Hepatocyte (in vitro differentiated cells): ENCODE data around the gene KRT75. TPM values are rescaled to one million over a fixed set of nuclear protein-coding genes. Genes with fewer than 3 reads are reported as not detected.

Source experiments
- DNase-seq: peaks from one replicate; pipeline ENCODE4 v3.0.0-alpha.2; 2016; ENCODE audit warnings: low spot score
- H2AFZ ChIP-seq: fragments of 200-600 bp; sonication (generic); 2 replicates; pipeline ENCODE4 v1.6.0; 2016; ENCODE audit warnings: antibody characterized with exemption, mild to moderate bottlenecking
- H3K27ac ChIP-seq: fragments of 200-600 bp; sonication (generic); 2 replicates; pipeline ENCODE4 v1.5.1; 2016; ENCODE audit warnings: mild to moderate bottlenecking
- H3K27me3 ChIP-seq: fragments of 200-600 bp; sonication (generic); 2 replicates; pipeline ENCODE4 v1.6.1; 2016
- H3K36me3 ChIP-seq: fragments of 200-600 bp; sonication (generic); replicated peaks from 2 replicates; pipeline ENCODE4 v1.5.1; 2016; ENCODE audit warnings: low read depth; ENCODE audit not compliant: insufficient read depth
- H3K4me1 ChIP-seq: fragments of 200-600 bp; sonication (generic); 2 replicates; pipeline ENCODE4 v1.5.1; 2016; ENCODE audit warnings: mild to moderate bottlenecking, moderate library complexity; ENCODE audit not compliant: insufficient read depth
- H3K4me2 ChIP-seq: fragments of 200-600 bp; sonication (generic); 2 replicates; pipeline ENCODE4 v1.6.0; 2016
- H3K4me3 ChIP-seq: fragments of 200-600 bp; sonication (generic); 2 replicates; pipeline ENCODE4 v1.5.1; 2016; ENCODE audit warnings: mild to moderate bottlenecking
- H3K79me2 ChIP-seq: fragments of 200-600 bp; sonication (generic); 2 replicates; pipeline ENCODE4 v1.6.0; 2017; ENCODE audit warnings: mild to moderate bottlenecking
- H3K9me2 ChIP-seq: fragments of 200-600 bp; sonication (generic); replicated peaks from 2 replicates; pipeline ENCODE4 v1.6.0; 2017; ENCODE audit warnings: mild to moderate bottlenecking; ENCODE audit not compliant: insufficient read depth
- H3K9me3 ChIP-seq: fragments of 200-600 bp; sonication (generic); 2 replicates; pipeline ENCODE4 v1.5.1; 2016; ENCODE audit warnings: low read depth, mild to moderate bottlenecking
- H4K20me1 ChIP-seq: fragments of 200-600 bp; sonication (generic); 2 replicates; pipeline ENCODE4 v1.6.0; 2016; ENCODE audit warnings: mild to moderate bottlenecking; ENCODE audit not compliant: insufficient read depth, poor library complexity, severe bottlenecking
- EZH2 ChIP-seq: fragments of 200-600 bp; sonication (generic); IDR thresholded peaks from 2 replicates; pipeline ENCODE4 v1.6.1; 2016; ENCODE audit warnings: antibody characterized with exemption, mild to moderate bottlenecking, borderline replicate concordance
- EZH2phosphoT487 ChIP-seq: fragments of 200-600 bp; sonication (generic); IDR thresholded peaks from one replicate; pipeline ENCODE4 v1.6.1; 2018; ENCODE audit warnings: antibody characterized with exemption, mild to moderate bottlenecking, low read depth, moderate library complexity; ENCODE audit not compliant: unreplicated experiment, severe bottlenecking
- WGBS: methylation state at CpG from one replicate; pipeline ENCODE4 v1.1.6; 2016; ENCODE audit warnings: low lambda C conversion rate; ENCODE audit errors: missing lambda C conversion rate; 5-methylcytosine and 5-hydroxymethylcytosine counted together
- polyA plus RNA-seq: library from polyadenylated mRNA; unstranded; fragments of >200 nt; fragmentation: Nextera tagmentation; extraction: Ambion mirVana; gene quantifications from 2 replicates; pipeline ENCODE4 v1.2.1, GENCODE V29; 2016
- total RNA-seq: library from RNA; depleted of rRNA; stranded (reverse); fragments of >200 nt; gene quantifications from 2 replicates; pipeline ENCODE4 v1.2.3, GENCODE V29; 2014
- TF ChIP-seq, protein P1 (sequence below): fragments of 200-600 bp; sonication (generic); IDR thresholded peaks from 2 replicates; pipeline ENCODE4 v1.5.1; 2016; ENCODE audit warnings: antibody characterized with exemption, mild to moderate bottlenecking; ENCODE audit not compliant: poor library complexity

KRT75 gene
- not detected in 2 replicates for total RNA-seq
- polyA plus RNA-seq, result not detected in 2 replicates

DNA sequence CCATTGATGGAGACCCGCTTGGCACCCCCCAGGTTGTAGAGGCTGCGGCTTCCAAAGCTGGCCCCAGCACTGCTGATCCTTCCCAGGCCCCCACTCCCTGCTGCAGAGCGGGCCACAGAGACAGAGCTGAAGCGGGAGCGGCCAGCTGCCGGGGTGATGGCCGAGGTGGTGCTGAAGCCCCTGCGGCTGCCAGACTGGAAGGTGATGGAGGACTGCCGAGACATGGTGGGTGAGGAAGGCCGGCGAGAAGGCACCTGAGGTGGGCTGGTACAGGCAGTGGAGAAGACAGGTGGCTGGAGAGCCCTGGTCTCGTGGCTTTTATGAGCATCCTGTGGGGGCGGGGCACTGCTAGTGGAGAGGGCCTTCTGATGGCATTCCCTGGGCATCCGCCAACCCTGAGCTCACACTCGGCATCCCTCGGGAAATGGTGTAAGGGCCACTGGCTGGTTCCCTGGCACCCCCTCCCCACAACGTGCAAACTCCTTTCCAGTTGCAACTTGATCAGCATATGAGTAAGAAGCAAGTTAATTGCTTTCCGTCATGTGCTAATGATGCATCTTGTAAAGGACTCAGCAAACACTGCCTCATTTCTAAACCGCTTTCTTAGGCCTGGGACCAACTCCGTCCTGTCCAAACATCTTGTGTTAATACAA is at the start of gene KRT75:
Gene KRT75, minus strand, starts transcription at position 291 of the 653 bp plus-strand sequence. Its CDS starts 67 bp downstream, at position 224.
- Histone ChIP-seq H3K79me2 (no peaks in the 10 kb centered on the region), H3K27me3 (no peaks in the 10 kb centered on the region), H3K4me2 (no peak within 1 kb of the TSS), H3K4me3 (no peak within 1 kb of the TSS), H4K20me1 (no peaks in the 10 kb centered on the region), H3K9me3 (no peaks in the 10 kb centered on the region), H3K27ac (no peak within 1 kb of the TSS), H2AFZ (no peak within 1 kb of the TSS), H3K36me3 (no peaks in the 10 kb centered on the region), H3K9me2 (no peaks in the 10 kb centered on the region), H3K4me1 (peaks cover 5% of the 10 kb centered on the region)
- WGBS, result 85% methylated on average over 20 of the region's 20 CpGs
- TF ChIP-seq EZH2 (no peak), EZH2phosphoT487 (no peak)
- TF ChIP-seq, protein P1, sequence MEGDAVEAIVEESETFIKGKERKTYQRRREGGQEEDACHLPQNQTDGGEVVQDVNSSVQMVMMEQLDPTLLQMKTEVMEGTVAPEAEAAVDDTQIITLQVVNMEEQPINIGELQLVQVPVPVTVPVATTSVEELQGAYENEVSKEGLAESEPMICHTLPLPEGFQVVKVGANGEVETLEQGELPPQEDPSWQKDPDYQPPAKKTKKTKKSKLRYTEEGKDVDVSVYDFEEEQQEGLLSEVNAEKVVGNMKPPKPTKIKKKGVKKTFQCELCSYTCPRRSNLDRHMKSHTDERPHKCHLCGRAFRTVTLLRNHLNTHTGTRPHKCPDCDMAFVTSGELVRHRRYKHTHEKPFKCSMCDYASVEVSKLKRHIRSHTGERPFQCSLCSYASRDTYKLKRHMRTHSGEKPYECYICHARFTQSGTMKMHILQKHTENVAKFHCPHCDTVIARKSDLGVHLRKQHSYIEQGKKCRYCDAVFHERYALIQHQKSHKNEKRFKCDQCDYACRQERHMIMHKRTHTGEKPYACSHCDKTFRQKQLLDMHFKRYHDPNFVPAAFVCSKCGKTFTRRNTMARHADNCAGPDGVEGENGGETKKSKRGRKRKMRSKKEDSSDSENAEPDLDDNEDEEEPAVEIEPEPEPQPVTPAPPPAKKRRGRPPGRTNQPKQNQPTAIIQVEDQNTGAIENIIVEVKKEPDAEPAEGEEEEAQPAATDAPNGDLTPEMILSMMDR, result no peak
- DNase-seq, result no peak

DNA sequence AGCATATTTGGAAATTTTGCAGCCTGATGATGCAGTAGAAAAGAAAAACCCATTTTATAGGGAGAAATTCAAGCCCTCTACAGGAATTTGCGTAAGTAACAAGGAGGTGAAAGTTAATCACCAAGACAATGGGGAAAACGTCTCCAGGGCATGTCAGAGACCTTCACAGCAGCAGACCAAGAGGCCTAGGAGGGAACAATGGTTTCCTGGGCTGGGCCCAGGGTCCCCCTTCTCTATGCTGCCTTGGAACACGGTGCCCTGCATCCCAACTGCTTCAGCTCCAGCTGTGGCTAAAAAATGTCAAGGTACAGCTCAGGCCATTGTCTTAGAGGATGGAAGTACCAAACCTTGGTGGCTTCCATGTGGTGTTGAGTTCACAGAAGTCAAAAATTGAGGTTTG is 45.9 kb upstream of the KRT75 start:
- TF ChIP-seq EZH2phosphoT487 (no peak), EZH2 (no peak)
- Histone ChIP-seq H3K9me3 (no peaks in the 10 kb centered on the region), H3K4me3 (no peak overlapping the region), H2AFZ (no peak overlapping the region), H3K4me1 (no peaks in the 10 kb centered on the region), H3K4me2 (no peak overlapping the region), H3K27me3 (peaks cover 8% of the 10 kb centered on the region), H3K9me2 (no peaks in the 10 kb centered on the region), H3K79me2 (no peaks in the 10 kb centered on the region), H4K20me1 (no peaks in the 10 kb centered on the region), H3K27ac (no peak overlapping the region), H3K36me3 (no peaks in the 10 kb centered on the region)
- DNase-seq, result no peak
- 50% methylated on average over 3 of the region's 3 CpGs for WGBS

DNA sequence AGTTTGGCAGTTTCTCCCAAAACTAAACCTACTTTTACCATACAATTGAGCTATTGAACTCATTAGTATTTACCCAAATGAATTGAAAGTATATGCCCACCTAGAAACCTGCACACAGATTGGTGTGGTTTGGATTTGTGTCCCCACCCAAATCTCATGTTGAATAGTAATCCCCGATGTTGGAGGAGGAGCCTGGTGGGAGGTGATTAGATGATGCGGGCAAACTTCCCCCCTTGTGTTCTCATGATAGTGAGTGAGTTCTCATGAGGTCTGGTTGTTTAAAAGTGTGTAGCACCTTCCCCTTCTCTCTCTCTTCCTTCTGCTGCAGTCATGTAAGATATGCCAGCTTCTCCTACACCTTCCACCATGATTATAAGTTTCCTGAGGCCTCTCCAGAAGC is 43.5 kb upstream of the KRT75 start:
- TF ChIP-seq, protein P1, result no peak
- TF ChIP-seq EZH2phosphoT487 (no peak), EZH2 (no peak)

DNA sequence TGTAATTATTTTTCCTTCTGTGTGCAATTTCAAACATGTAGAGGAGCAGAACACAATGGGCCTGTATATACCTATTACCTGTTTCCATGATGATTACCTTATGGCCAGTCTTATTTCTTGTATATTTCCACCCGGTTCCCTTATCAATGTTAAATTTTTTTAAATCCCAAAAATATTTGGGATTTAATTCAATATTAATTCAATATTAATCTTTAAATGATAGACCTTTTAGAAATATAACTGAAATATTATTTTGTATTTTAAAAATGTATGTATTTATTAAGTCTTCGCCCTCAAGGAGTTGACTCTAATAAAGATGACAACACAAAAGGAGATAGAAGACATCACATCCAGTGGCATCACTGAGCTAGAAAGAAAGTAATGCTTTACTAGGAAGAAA is 40.0 kb upstream of the KRT75 start:
- no peaks in the 10 kb centered on the region for H3K4me1 ChIP-seq
- no peaks in the 10 kb centered on the region for H3K27me3 ChIP-seq
- H3K36me3 ChIP-seq, result no peaks in the 10 kb centered on the region
- no peaks in the 10 kb centered on the region for H3K9me2 ChIP-seq
- H3K4me2 ChIP-seq, result no peak overlapping the region
- no peak for DNase-seq
- no peak overlapping the region for H3K27ac ChIP-seq
- no peak overlapping the region for H3K4me3 ChIP-seq
- no peaks in the 10 kb centered on the region for H3K79me2 ChIP-seq
- H4K20me1 ChIP-seq, result no peaks in the 10 kb centered on the region
- H3K9me3 ChIP-seq, result no peaks in the 10 kb centered on the region
- 90% methylated on average over 2 of the region's 2 CpGs for WGBS
- no peak overlapping the region for H2AFZ ChIP-seq
- TF ChIP-seq EZH2phosphoT487, result no peak
- TF ChIP-seq EZH2, result no peak
- TF ChIP-seq, protein P1, result no peak

More for the DNA sequence above, 43.5 kb upstream of the KRT75 start:
- H3K36me3 ChIP-seq, result no peaks in the 10 kb centered on the region
- no peak overlapping the region for H2AFZ ChIP-seq
- H3K27ac ChIP-seq, result no peak overlapping the region
- no peaks in the 10 kb centered on the region for H4K20me1 ChIP-seq
- WGBS, result 87% methylated on average over 2 of the region's 2 CpGs
- H3K27me3 ChIP-seq, result no peaks in the 10 kb centered on the region
- no peaks in the 10 kb centered on the region for H3K9me2 ChIP-seq
- no peaks in the 10 kb centered on the region for H3K79me2 ChIP-seq
- DNase-seq, result no peak
- H3K4me2 ChIP-seq, result no peak overlapping the region
- no peaks in the 10 kb centered on the region for H3K4me1 ChIP-seq
- no peaks in the 10 kb centered on the region for H3K9me3 ChIP-seq
- H3K4me3 ChIP-seq, result no peak overlapping the region
